ENCODE results near the gene MGME1. TPM values are rescaled to one million over a fixed set of nuclear protein-coding genes. Genes with fewer than 3 reads are reported as not detected.

The MGME1 gene, protein sequence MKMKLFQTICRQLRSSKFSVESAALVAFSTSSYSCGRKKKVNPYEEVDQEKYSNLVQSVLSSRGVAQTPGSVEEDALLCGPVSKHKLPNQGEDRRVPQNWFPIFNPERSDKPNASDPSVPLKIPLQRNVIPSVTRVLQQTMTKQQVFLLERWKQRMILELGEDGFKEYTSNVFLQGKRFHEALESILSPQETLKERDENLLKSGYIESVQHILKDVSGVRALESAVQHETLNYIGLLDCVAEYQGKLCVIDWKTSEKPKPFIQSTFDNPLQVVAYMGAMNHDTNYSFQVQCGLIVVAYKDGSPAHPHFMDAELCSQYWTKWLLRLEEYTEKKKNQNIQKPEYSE
- 10 to 100 TPM in 3 of 4 donors, 1 to 10 TPM in 1; 7.8 to 23.0 (median 14.9) TPM for total RNA-seq

DNA sequence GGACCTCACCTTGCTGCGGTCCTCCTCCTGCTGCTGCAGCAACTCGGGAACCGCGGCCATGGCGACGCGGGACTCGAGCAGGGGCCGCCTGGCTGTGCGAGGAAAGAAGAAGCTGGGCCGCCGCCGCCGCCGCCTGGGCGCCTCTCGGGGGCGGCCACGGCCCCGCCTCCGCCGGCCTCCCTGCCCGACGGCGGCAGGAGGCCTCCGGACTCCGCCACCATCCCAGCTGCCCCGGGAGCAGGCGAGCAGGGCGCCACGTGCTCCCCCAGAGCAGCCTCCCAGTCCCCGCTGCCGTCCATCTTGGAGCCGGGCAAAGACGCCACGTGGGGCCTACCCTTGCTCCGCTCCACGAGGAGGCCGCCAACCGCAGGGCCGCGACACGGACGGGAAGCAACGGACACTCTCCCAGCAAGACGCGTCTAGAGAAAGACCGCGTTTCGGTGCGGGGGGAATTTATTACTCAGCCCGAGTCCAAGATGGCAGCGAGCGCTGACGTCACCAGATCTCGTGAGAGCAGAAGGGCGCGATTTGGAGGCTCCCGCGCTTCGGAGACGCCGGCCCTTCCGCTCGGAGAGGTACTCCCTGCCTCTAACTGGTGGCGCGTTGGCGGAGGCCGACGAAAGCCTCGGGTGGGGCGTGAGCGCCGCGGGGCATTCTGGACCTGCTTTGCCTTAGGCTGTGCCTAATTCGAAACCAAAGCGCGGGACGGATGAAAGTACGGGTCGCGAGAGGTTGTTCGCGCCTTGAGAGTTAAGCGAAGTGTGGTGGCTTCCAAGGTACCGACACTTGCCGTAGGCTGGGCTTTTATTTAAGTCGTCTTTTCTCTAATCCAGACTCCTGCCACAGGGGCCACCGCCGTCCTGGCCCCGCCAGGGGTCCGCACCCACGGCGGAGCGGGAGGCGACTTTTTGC, at the start of gene MGME1, which contains the start of gene SNX5:
MGME1 (plus strand) TSS at position 653 of the 912 bp plus-strand sequence. CDS start 842 bp downstream, outside the sequence.
SNX5 (minus strand) TSS at position 429 of the 912 bp plus-strand sequence; CDS start at position 60, 369 bp downstream.
- TF ChIP-seq, protein P1, sequence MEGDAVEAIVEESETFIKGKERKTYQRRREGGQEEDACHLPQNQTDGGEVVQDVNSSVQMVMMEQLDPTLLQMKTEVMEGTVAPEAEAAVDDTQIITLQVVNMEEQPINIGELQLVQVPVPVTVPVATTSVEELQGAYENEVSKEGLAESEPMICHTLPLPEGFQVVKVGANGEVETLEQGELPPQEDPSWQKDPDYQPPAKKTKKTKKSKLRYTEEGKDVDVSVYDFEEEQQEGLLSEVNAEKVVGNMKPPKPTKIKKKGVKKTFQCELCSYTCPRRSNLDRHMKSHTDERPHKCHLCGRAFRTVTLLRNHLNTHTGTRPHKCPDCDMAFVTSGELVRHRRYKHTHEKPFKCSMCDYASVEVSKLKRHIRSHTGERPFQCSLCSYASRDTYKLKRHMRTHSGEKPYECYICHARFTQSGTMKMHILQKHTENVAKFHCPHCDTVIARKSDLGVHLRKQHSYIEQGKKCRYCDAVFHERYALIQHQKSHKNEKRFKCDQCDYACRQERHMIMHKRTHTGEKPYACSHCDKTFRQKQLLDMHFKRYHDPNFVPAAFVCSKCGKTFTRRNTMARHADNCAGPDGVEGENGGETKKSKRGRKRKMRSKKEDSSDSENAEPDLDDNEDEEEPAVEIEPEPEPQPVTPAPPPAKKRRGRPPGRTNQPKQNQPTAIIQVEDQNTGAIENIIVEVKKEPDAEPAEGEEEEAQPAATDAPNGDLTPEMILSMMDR (IDR thresholded peaks at IDR 0.05; ENCODE audit: low read depth), result no peak

DNA sequence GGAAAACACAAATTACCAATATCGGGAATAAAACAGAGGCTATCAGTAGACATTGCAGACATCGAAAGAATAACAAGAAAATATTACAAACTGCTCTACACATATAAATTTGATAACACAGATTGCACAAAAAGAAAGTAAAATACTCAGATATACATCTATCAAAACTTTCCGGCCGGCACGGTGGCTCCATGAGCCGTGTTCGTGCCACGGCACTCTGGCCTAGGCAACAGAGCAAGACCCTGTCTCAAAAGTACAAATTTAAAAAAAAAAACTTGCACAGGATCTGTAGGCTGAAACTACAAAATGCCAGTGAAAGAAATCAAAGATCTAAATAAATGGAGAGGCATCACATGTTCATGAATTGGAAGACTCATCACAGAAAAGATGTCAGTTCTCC, 49.7 kb upstream of the MGME1 start:
- TF ChIP-seq, protein P1 (IDR thresholded peaks at IDR 0.05; ENCODE audit: low read depth), result no peak

DNA sequence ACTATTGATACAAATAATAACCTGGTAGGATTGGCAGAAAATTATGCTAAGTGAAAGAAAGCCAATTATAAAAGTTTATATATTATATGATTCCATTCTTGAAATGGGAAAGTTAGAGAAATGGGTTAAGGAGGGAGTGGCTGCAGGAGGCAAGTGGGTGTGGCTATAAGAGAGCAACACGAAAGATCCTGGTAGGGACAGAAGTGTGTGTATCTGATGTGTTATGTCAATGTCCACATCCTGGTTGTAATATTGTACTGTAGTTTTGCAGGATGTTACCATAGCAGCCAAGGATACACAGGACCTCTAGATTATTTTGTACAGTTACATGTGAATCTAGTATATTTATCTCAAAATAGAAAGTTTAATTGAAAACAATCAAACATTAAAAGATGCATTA, 47.0 kb upstream of the MGME1 start:
- TF ChIP-seq, protein P1 (IDR thresholded peaks at IDR 0.05; ENCODE audit: low read depth), result no peak

DNA sequence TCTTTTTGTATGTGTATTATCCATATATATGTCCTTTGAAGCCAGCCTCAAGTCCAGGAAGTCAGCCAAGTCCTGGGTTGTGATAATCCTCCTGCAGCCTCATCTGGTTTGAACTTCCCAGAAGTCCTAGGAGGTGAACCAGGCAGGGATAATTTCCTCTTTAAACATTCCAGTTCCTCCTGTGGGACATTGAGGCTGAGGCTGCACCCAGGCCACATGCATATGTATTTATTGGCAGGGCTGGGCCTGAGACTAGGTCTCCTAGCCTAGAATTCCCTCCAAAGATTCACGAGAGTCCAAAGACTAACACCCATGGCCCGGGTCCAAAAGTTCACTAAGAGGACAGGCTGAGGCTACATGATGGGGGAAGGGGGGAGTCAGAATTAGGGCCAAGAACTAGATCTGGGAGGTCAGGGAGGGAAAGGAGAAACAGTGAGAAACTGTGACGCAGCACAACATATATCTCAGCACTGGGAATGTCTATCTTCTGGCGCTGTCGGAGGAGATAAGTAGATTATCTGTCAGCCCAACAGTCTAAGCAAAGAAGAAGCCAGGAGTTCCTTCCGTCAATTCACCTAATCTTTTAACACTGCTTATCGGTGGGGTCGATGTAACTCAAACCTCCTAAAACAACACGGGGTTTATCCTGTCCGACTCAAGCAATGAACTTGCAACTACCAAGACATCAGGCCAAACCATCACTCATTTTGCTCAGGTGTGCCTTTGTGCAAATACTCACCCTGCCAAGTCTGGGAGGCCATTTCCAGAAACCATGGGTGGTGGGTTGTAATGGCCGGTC, 43.5 kb upstream of the MGME1 start:
- TF ChIP-seq, protein P1 (IDR thresholded peaks at IDR 0.05; ENCODE audit: low read depth), result no peak

DNA sequence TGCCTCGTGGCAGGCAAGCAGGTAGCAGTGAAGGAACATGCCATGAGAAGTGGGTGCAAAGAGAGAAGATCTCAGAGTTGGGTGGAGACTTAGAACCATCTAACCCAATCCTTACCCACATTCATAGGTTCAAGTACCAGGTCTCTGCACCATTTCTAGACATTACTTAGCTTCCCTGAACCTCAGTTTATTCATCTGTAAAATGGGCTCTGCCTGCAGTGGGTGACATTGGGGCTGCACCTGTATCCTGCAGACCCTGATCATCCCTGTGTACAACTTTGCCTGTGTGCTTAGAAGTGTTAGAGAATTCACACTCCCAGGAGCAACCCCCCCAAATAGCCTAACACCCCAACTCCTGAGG, 42.9 kb upstream of the MGME1 start:
- TF ChIP-seq, protein P1 (IDR thresholded peaks at IDR 0.05; ENCODE audit: low read depth), result no peak

DNA sequence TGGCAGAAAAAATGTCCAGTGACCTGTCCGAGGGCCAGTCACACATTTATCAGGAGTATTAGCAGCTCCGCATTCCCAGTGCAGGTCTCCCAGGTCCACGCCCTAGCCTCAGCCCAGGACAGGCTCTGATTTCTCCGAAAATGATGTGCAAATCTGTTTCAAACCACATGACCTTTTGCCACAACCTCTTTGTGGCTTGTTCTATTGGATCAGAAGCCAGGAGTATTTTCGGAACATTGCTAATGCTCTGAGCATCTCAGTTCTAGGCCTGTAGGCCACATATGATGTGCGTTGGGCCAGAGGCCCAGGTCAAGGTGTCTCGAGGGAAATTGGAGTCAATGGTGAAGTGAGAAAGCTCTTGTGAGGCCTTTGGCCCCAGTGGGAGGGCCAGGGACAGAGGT, 40.6 kb upstream of the MGME1 start:
- TF ChIP-seq, protein P1 (IDR thresholded peaks at IDR 0.05; ENCODE audit: low read depth), result no peak
